ENCODE results near the gene ACHE. TPM values are rescaled to one million over a fixed set of nuclear protein-coding genes. Genes with fewer than 3 reads are reported as not detected.

Gene ACHE
- total RNA-seq, 1 donor from 2014 or later: 0.44 TPM

DNA sequence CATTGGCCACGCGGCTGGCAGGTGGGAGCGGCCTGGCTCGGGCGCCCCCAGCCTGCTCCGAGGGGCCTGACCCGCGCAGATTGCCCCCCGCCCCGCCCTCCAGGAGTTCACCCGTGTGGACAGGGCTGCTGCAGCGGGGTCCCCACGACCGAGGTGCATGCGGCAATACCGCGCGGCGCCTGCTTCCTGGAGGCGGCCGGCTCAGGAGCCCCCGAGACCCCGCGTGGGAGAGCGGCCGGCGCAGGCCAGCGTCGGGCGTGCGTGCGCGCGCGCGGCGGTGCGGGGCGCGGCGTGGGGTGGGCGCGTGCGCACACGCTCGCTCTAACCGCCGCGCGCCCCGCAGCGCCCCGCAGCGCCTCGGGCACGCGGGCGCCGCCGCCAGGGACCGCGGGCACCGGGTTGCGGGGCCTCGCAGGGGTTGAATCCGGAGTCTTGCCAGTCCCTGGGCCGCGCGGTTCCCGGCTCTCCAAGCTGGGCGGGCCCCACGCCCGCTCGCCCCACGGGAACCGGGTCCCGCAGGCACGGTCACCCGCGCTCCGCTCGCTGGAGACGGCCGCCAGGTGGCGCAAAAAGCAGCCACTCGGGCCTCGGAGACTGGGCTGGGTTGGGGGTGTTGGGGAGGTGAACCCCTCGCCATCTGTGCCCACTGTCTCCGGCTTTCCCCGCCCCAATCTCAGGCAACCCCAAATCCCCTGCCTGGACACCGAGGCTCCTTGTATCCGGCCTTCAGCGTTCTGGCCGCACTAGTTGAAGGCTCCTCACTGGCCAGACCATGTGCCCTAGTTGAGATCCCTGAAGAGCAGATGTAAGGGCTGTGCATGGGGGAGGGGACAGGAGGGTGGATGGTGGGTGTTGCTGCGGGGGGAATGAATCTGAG lies 1.3 kb upstream of the ACHE start:
- ATAC-seq: peak; percentile 10

DNA sequence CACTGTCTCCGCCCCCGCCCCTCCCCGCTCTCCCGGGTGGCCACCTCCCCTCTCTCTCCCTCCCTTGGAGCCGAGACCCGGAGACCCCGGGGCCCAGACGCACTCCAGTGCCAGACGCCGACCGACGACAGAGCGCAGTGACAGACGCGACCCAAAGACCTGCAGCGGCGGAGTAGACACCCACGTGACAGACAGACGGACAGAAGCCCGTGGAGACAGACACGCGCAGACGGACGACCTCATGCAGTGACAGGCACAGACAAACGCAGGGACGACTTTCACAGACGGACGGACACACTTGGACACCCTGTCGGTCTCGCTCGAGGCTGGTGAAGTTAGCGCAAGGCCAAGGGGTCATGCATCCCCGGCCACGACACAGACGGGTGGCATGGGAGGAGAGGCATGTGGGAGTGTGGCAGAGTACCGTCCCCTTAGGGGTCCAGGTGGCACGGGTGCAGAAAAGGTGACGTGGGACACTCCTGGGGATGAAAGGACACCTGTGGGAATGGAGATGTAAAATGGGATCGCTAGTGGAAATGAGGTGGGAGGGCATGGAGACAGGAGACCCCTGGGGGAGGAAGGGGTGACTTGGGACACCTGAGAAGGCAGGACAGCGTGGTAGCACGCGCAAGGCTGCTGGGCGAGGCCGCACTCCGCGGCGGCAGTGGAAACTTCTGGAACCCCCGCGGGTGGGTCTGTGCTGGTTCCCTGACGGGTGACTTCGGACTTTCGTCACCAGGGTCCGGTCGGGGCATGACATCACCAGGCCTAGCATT lies 456 bp upstream of the ACHE start:
- ATAC-seq: no peak

DNA sequence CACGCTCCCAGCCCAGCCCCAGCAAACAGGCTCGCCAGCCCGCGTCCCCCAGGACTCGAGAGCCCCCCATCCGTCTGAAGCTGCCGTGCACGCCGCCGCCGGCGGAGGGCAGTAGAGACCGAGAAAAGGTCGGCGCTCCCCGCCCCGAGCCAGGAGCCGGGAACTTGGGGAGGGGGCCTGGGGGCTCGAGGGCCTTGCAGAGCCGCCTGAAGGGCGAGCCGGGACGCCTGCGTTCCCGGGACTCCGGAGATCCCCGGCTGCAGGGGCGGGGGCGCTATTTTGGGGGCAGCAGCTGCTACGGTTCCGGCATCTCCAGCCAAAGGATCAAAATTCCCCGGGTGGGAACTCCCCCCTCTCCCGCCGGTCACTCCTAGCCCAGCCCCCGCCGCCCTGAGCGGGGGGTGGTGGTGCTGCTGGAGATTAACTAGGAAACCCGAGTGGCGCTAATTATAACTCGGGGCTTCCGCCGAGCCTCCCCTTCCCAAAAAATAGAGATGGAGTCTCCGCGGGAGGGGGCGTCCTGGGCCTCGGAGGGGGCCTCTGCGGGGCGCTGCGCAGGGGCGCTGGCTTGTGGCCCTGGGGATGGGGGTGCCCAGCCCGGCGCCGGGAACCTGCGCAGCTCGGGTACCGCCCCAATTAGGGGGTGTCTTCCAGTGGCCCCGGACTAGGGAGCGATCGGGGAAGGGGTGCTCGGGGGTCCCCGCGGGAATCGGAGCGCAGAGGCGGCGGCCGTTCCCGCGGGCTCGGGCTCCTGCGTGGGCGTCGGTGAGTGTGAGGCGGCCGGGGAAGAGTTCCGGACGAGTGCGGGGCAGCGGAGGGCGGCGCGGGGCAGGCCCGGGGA lies 608 bp downstream of the ACHE start:
- no peak for ATAC-seq

DNA sequence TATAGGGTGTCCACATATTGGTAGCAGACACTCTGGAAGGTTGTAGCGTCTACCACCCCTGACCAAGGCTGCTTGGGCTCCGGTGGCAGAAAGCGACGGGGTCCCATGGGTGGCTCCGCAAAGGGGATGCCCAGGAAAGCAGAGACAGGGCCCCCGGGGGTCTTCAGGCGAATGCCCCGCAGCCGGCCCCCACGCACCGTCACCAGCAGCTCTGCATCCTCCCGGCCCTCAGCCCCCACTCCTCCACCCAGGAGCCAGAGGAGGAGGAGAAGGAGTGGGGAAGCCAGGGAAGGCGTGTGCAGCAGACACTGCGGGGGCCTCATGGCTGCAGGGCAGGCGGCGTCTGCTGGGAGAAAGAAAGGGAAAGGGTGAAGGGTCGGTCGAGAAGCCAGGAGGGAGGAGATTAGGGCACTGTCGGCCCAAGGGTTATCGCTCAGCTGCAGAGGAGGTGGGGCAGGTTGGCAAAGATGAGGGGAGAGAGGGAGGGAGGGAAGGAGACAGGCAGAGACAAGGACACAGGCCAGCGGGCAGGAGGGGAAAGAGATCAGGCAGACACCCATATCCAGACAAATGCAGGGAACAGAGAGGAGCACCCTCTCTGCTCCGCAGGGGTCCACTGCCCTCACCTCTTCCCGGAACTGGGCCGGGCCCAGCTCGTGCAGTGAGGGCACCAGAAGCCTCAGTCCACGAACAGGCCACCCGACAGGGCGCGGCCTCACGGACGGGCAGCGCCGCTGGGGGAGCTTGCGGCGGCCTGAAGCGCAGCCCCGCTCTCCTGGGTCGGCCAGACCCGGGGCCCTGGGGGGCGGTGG lies 1.6 kb downstream of the ACHE start:
- ATAC-seq: no peak

DNA sequence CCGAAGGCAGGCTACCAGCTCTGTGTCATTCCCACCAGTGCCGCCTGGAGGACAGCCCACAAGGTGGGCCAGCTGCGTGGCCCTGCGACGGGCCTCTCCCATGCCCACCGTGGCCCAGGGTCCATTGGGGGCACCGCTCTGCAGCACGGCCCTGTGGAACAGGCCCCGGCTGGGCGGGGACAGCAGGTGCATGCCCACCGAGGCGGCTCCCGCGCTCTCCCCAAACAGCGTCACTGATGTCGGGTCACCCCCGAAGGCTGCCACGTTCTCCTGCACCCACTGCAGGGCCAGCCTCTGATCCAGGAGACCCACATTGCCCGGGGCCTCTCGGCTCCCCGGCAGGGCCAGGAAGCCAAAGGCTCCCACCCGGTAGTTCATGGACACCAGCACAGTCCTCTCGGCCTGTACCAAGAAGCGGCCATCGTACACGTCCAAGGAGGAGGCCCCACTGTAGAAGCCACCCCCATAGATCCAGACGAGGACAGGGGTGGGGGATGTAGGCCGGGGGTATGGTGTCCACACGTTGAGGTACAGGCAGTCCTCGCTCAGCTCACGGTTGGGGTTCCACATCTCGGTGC lies 2.3 kb downstream of the ACHE start:
- no peak for ATAC-seq

DNA sequence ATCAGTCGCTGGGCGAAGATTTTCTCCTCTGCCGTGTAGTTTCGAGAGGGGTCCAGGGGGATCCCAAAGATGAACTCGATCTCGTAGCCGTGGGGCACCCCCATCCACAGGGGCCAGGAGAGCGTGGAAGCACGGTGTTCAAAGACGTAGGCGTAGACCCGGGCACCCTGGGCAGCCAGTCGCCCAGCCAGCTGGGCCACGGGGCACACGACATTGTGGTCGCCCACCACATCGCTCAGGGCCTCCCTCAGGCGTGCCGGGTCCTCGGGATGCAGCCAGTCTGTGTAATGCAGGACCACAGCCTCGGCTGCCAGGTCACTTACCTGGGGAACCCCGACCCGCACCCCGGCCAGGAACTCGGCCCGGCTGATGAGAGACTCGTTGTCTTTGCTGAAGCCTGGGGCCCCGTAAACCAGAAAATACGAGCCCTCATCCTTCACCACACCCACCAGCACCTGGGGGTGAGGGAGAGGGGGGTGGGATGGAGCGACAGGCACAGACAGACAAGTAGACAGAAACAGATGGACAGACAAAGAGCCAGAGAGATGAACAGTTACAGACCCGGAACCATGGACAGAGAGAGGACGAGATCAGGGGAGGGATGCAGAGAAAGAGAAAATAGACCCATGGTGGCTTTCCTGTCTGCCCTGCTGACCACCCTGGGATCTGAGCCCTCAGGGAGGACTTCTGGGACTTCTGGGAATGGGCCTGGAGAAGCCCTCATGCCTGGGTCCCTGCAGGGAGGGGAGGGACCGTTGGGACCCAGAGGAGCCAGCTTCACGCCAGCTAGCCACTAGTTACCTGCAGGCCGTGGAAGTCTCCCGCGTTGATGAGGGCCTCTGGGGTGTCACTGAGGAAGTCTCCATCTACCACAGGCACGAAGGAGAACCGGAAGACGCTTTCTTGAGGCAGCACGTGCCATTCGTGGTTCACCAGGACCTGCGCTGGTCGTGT lies 3.0 kb downstream of the ACHE start:
- ATAC-seq: no peak

DNA sequence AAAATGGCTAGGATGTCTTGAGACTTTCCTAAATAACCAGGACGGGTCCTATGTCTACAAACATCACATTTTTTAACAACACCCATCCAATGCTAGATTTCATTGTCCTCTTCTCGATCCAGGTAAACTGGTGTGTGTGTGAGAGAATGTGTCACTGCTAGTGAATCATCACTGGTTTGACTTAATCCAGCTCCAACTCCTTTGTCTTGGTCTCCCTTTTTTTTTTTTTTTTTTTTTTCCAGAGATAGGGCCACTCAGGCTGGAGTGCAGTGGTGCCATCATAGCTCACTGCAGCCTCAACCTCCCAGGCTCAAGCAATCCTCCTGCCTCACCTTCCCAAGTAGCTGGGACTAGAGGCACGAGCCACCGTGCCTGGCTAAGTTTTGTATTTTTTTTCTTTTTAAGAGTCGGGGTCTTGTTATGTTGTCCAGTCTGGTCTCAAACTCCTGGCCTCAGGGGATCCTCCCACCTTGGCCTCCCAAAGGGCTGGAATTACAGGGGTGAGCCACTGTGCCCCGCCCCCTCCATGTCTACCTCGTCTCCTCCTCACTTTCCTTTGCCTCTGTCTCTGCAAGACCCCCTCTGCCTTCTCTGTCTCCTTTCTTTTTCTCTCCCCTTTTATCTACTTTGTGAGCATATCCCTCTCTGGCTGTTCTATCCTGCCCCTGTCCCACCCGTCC lies 4.0 kb downstream of the ACHE start:
- peak; percentile 9 for ATAC-seq

DNA sequence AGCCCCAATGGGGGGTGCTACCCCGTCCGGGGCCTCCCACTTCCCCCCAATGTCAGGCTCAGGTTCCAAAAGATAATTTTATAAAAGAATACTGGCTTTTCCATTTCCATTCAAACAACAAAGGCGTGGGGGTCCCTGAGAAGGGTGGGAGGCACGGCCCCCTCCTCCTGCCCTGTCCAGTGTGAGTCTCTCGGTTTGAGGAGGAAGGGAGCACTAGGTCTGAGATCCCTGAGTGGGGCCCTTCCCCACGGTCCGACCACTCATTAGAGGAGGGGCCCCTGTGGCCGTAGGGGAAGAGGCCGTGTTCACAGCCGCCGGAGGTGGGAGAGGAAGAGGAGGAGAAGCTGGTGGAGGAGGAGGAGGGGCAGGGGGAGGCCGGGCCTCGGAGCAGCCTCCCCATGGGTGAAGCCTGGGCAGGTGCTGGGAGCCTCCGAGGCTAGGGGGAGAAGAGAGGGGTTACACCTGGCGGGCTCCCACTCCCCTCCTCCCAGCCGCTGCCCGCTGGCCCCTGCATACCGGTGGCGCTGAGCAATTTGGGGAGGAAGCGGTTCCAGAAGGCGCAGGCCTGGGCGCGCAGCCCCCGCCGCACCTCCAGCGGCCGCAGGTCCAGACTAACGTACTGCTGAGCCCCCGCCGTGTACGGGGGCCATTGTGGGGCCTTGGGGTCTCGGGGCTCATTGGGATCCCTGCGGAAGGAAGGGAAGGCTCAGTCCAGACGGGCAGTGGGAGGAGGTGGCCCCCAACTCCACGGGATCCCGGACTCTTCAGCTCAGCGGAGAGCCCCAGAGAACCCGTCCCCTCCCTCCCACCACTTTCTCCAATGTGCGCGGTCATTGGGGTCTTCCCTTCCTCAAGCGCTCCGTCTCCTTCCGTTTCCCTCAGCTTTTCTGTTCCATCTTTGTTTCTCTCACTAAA lies 4.8 kb downstream of the ACHE start:
- no peak for ATAC-seq

DNA sequence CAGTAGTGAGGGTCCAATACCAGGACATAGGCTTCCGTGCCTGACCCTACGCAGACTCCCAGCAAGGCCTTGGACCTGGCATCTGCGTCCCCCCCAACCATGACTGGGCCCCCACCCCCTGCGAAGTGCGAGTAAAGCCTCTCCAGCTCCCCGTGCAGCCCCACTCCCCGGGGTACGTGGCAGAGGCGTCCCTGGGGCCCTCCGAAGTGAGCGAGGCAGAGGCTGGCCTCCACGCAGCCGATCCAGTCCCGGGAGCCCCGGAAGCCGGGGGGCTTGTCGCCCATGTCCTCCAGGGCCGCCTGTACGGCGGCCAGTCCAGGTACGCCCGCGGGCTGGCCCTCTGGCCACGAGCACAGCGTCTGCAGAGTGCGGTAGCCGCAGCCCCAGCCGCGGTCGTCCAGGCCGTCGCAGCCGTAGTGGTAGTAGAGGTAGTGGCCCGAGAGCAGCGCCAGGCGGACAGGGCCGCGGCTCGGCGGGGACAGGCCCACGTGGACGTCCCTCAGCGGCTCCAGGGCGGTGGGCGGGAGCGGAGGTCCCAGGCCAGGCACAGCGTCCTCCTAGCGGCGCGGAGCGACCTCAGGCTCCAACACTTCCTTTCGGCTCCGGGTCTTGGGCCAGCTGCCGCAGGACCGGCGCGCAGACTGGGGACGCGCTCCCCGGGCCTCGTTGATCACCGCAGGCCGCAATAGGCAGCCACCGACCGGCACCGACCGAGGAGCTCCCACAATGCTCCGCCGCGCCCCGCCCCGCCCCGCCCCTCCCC lies 6.5 kb downstream of the ACHE start, which contains the start of gene UFSP1:
TSS of gene UFSP1 (minus strand) at position 728 of the 763 bp plus-strand sequence. CDS start at position 284, 444 bp downstream.
- peak; percentile 46 for ATAC-seq

DNA sequence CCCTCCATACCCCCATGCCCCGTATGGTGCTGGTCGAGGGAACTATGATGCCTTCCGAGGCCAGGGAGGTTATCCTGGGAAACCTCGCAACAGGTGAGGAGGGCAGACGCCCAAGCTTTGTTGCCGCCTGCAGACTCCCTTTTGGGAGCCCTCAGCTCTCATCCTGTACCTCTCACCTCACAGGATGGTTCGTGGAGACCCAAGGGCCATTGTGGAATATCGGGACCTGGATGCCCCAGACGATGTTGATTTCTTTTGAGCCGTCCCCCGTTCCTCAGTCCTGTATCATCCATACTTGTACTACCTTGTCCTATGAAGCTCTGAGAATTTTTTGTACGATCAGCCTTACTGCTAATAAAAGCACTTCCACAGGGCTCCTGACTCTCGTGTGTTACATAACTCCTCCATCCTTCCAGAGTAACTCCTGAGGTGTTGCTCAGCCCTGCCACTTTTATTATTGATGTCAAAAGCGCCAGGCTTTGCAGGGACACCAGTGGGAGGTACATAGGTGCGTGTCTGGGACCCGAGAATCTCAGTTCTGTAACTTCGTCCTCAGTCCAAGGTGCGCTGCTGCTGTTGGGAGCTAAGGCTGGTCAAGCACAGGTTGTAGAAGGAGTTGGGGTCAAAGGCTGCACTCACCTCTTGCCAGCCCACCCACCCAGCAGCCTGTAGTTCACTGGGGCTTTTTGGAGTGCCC lies 7.2 kb downstream of the ACHE start:
- no peak for ATAC-seq

DNA sequence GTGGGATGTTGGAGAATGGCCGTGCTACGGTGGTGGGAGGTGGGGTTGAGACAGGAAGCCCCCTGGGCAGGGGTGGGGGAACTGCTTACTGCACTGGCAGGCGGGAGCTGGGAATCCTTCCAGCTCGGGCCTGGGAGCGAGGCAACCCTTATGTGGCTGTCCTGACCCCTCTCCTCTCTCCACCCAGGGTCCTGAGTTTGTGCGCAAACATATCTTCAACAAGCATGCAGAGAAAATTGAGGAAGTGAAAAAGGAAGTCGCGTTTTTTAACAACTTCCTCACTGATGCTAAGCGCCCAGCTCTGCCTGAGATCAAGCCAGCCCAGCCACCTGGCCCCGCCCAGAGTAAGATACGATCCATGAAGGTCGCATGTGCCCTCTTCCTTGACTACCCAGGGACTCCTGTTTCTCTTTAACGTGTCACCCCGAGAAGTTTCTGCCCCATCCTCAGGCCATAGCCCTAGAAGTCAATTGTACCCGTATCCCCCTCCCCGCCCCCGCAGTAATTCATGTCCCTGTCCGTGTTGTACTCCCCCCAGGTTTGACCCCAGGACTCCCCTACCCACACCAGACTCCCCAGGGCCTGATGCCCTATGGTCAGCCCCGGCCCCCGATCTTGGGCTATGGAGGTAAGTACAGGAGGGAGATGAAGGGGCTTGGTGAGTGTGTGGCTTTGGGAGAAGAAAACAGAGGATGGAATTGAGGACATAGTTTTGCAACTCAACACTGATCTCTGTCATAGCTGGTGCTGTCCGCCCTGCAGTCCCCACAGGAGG lies 8.0 kb downstream of the ACHE start:
- no peak for ATAC-seq

DNA sequence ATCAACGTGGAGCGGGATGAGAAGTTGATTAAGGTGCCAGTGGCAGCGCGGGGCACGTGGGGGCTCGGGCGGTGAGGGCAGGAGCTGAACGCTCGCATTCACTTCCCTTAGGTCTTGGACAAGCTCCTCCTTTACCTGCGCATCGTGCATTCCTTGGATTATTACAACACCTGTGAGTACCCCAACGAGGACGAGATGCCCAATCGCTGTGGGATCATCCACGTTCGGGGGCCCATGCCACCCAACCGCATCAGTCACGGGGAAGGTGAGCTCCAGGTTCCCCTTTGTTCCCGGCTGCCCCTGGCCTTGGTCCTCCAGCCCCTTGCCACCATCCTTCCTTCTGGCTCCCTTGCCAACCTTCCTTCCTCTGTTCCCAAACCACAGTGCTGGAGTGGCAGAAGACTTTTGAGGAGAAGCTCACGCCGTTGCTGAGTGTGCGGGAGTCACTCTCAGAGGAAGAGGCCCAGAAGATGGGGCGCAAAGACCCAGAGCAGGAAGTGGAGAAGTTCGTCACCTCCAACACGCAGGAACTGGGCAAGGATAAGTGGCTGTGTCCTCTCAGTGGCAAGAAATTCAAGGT lies 8.7 kb downstream of the ACHE start:
- ATAC-seq: no peak

DNA sequence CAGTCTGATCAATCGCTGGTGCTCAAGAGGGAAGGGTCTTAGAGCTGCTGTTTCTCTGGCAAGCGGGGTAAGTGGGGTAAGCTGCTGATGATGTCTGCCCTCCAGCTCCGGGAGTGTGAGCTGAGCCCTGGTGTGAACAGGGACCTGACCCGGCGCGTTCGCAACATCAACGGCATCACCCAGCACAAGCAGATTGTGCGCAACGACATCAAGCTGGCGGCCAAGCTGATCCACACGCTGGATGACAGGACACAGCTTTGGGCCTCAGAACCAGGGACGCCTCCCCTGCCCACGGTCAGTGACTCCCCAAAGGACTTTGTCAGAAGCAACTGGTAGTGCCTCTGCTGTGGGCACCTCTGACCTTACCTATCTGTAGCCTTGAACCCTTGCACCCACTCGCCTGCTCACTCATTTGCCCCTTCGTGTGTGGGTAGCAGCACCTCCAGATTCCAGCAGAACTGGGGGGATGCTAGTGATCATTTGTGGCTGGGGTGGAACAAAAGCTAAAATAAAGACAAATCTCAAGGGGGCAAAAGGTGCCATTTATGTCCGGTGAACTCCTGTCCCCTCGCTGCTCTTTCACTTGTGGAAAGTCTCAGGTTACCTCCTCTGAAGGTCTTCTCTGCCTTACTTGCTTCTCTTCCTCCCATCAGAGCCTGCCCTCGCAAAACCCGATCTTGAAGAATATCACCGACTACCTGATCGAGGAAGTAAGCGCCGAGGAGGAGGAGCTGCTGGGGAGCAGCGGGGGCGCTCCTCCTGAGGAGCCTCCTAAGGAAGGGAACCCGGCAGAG lies 9.3 kb downstream of the ACHE start:
- no peak for ATAC-seq

DNA sequence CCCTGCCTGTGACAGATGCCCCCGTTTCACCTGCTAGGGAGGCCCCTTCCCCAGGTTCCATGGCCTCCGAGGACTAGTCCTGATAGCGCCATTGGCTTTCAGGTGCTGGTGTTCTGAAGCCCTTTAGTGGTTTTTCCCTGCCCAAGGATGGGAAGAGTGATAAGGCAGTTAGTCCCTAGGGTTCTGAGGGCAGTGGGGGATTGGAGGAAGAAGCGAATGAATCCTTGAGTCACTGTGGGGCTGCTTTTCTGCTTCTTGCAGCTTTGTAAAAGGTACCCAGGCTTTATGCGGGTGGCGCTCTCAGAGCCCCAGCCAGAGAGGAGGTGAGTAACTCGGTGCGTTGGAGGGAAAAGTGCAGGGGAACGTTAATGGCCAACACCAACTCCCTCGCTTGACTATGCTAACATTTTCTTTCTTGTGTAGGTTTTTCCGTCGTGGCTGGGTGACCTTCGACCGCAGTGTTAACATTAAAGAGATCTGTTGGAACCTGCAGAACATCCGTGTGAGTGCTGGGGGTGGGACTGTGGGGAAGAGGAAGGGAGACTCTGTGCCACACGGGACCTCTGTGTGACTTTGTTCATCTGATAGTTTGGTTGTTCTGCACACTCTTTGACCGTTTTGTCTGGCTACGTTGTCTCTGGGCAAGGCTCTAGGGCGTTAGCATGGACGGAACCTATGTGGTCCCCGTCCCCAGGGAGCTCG lies 10.1 kb downstream of the ACHE start:
- ATAC-seq: no peak

All from esophagus mucosa (tissue), 1 donor.